K562 (cell line): ENCODE data around the gene KIAA1614. TPM values are rescaled to one million over a fixed set of nuclear protein-coding genes. Genes with fewer than 3 reads are reported as not detected.
A peak's percentile ranks its signal among the peaks of the same experiment; 100 is the strongest.

Source experiments
- ATAC-seq: fragments of 200-7000 bp; cut with Tn5 transposase; 3 replicates; pipeline ENCODE4 v1.9.1; 2020; ENCODE audit warnings: moderate library complexity
- BruUV-seq: library from RNA; stranded (reverse); fragments of 400-500 nt; replicated peaks from 2 replicates; lab custom pipeline; 2021; lab: Mats Ljungman, UMichigan
- CTCF ChIA-PET: fragments of 300-600 bp; formaldehyde crosslinking; extraction: SDS; loops from one replicate; lab custom pipeline; 2021; ENCODE audit warnings: low intra/inter-chr PET ratio; lab: Yijun Ruan, JAX
- POLR2A ChIA-PET: fragments of 300-600, 350-650 bp; sonication (Branson Sonifier 250); formaldehyde crosslinking; extraction: SDS; loops from one replicate; lab custom pipeline; 2021; ENCODE audit warnings: antibody characterized with exemption, inconsistent platforms; lab: Yijun Ruan, JAX
- DNase-seq, 4 experiments: peaks; one replicate each; pipeline versions ENCODE4 v3.0.0 to v3.0.0-alpha.2; 2011 to 2018; ENCODE audit warnings: low spot score in 3 of 4, mixed read lengths in 3 of 4; ENCODE audit errors: extremely low read depth in 1 of 4
- FAIRE-seq: peaks from 2 replicates; lab custom pipeline; 2011; peaks lifted over from hg19 to GRCh38; lab: Jason Lieb, UNC
- H2AFZ ChIP-seq: 2 replicates; pipeline ENCODE4 v1.6.0; 2011; ENCODE audit warnings: low read depth, low read length, control low read depth, inconsistent platforms
- H3K27ac ChIP-seq: fragments of 200-600 bp; 3 replicates; pipeline ENCODE4 v1.8.0; 2011; ENCODE audit warnings: low read depth, mild to moderate bottlenecking, control low read depth, inconsistent platforms, low read length, moderate library complexity, mixed read lengths; ENCODE audit errors: extremely low read depth
- H3K27me3 ChIP-seq, 2 experiments: fragments of 300-600 bp in 1 of 2; 2 replicates in 1 of 2; 3 replicates in 1 of 2; pipeline versions ENCODE4 v1.6.0 to v1.8.0; 2011; ENCODE audit warnings: inconsistent platforms in 2 of 2, low read length in 2 of 2, mild to moderate bottlenecking in 1 of 2, mixed read lengths in 1 of 2, moderate library complexity in 1 of 2; ENCODE audit not compliant: control insufficient read depth in 2 of 2, insufficient read depth in 2 of 2
- H3K36me3 ChIP-seq: fragments of 300-600 bp; 3 replicates; pipeline ENCODE4 v1.8.0; 2011; ENCODE audit warnings: mild to moderate bottlenecking, low read length, inconsistent platforms; ENCODE audit not compliant: control insufficient read depth, insufficient read depth
- H3K4me1 ChIP-seq, 2 experiments: fragments of 200-600 bp in 1 of 2; replicated peaks in 1 of 2; 2 replicates in 1 of 2; 3 replicates in 1 of 2; pipeline versions ENCODE4 v1.5.1 to v1.8.0; 2011; ENCODE audit warnings: inconsistent platforms in 2 of 2, low read length in 2 of 2, mild to moderate bottlenecking in 1 of 2, mixed read lengths in 1 of 2, moderate library complexity in 1 of 2; ENCODE audit not compliant: control insufficient read depth in 2 of 2, insufficient read depth in 2 of 2
- H3K4me2 ChIP-seq: 2 replicates; pipeline ENCODE4 v1.6.1; 2011; ENCODE audit warnings: low read length, control low read depth, inconsistent platforms, mixed read lengths; ENCODE audit not compliant: insufficient read depth
- H3K4me3 ChIP-seq: fragments of 200-600 bp; sonication (generic), shearing (Covaris generic); 2 replicates; pipeline ENCODE4 v1.5.1; 2016; ENCODE audit warnings: control low read depth, inconsistent platforms
- H3K79me2 ChIP-seq: fragments of 200-600 bp; 3 replicates; pipeline ENCODE4 v1.8.0; 2011; ENCODE audit warnings: low read length, inconsistent platforms; ENCODE audit not compliant: control insufficient read depth, insufficient read depth
- H3K9ac ChIP-seq, 2 experiments: 2 replicates each; pipeline versions ENCODE4 v1.6.0 to v1.6.1; 2011; ENCODE audit warnings: low read depth in 2 of 2, low read length in 2 of 2, control low read depth in 1 of 2, inconsistent platforms in 1 of 2, mild to moderate bottlenecking in 1 of 2, mixed read lengths in 1 of 2; ENCODE audit not compliant: insufficient read depth in 1 of 2
- H3K9me1 ChIP-seq: one replicate; pipeline ENCODE4 v1.6.0; 2011; ENCODE audit warnings: inconsistent platforms, mild to moderate bottlenecking, low read length, moderate library complexity; ENCODE audit not compliant: control insufficient read depth, insufficient read depth
- H3K9me3 ChIP-seq: replicated peaks from 2 replicates; pipeline ENCODE4 v1.5.1; 2011; ENCODE audit warnings: low read depth, low read length, inconsistent platforms; ENCODE audit not compliant: control insufficient read depth, insufficient read depth
- H4K20me1 ChIP-seq: replicated peaks from 2 replicates; pipeline ENCODE4 v1.6.1; 2011; ENCODE audit warnings: low read length, inconsistent platforms, mixed read lengths; ENCODE audit not compliant: control insufficient read depth, insufficient read depth
- ATF2 ChIP-seq: sonication (generic); formaldehyde crosslinking; IDR thresholded peaks from 2 replicates; pipeline ENCODE4 v1.8.1; 2022; ENCODE audit warnings: missing genetic modification reagents
- CHD4 ChIP-seq: fragments of 200-600 bp; sonication (generic); IDR thresholded peaks from 3 replicates; pipeline ENCODE4 v1.6.1; 2012; ENCODE audit warnings: low read depth, mild to moderate bottlenecking, mixed read lengths, low read length, inconsistent platforms; ENCODE audit not compliant: insufficient read depth, insufficient replicate concordance, poor library complexity, severe bottlenecking
- COPS2 ChIP-seq: fragments of 450-650 bp; conservative IDR thresholded peaks from 2 replicates; pipeline ENCODE4 v1.6.1; 2016; ENCODE audit warnings: mild to moderate bottlenecking, moderate library complexity
- DPF2 ChIP-seq: fragments of 450-650 bp; IDR thresholded peaks from 2 replicates; pipeline ENCODE4 v1.6.1; 2016
- GATA2 ChIP-seq: sonication (generic); formaldehyde crosslinking; IDR thresholded peaks from 2 replicates; pipeline ENCODE4 v1.4.0; 2020; ENCODE audit warnings: mild to moderate bottlenecking, missing genetic modification reagents
- MAFF ChIP-seq: IDR thresholded peaks from 2 replicates; pipeline ENCODE4 v1.6.1; 2012; ENCODE audit warnings: low read length, improper control_type of control experiment
- MTF1 ChIP-seq: fragments of 250-450 bp; sonication (Bioruptor Pico); IDR thresholded peaks from 2 replicates; pipeline ENCODE4 v1.9.0; 2021; ENCODE audit warnings: moderate library complexity, mild to moderate bottlenecking, inconsistent platforms, borderline replicate concordance
- NBN ChIP-seq: fragments of 450-650 bp; IDR thresholded peaks from 2 replicates; pipeline ENCODE4 v1.6.1; 2016; ENCODE audit warnings: low read depth, mild to moderate bottlenecking
- NFE2 ChIP-seq: IDR thresholded peaks from 2 replicates; pipeline ENCODE4 v1.6.1; 2014; ENCODE audit warnings: antibody characterized with exemption, low read depth
- NFE2L1 ChIP-seq: fragments of 450-650 bp; IDR thresholded peaks from 2 replicates; pipeline ENCODE4 v1.6.1; 2016; ENCODE audit warnings: missing genetic modification characterization, low read depth, mild to moderate bottlenecking, missing compliant biosample characterization, moderate library complexity, borderline replicate concordance
- NR3C1 ChIP-seq: sonication (generic); formaldehyde crosslinking; IDR thresholded peaks from 2 replicates; pipeline ENCODE4 v1.8.1; 2022; ENCODE audit warnings: missing genetic modification reagents
- TRIM28 ChIP-seq: fragments of 450-650 bp; IDR thresholded peaks from 2 replicates; pipeline ENCODE4 v1.6.1; 2017
- ZNF282 ChIP-seq: sonication (generic); formaldehyde crosslinking; IDR thresholded peaks from 2 replicates; pipeline ENCODE4 v1.8.1; 2023; ENCODE audit warnings: missing genetic modification reagents
- ZNF324 ChIP-seq: fragments of 250-450 bp; sonication (Bioruptor Pico); IDR thresholded peaks from 2 replicates; pipeline ENCODE4 v1.4.0; 2020; ENCODE audit warnings: mild to moderate bottlenecking
- ZNF407 ChIP-seq: fragments of 450-650 bp; IDR thresholded peaks from 2 replicates; pipeline ENCODE4 v1.6.1; 2016; ENCODE audit warnings: low read depth
- WGBS: fragments of 100-300 bp; shearing (Covaris generic); methylation state at CpG from one replicate; pipeline ENCODE4 v1.1.6; 2016; ENCODE audit warnings: low coverage, mixed read lengths; ENCODE audit not compliant: insufficient coverage; ENCODE audit errors: missing lambda C conversion rate; 5-methylcytosine and 5-hydroxymethylcytosine counted together
- in situ Hi-C: fragments of 300-500 bp; cut with MboI; formaldehyde crosslinking; loops from 4 replicates; pipeline ENCODE4 v1.15.0; 2018; ENCODE audit warnings: inconsistent platforms, mixed read lengths
- intact Hi-C: fragments of 100-400 bp; cut with micrococcal nuclease; formaldehyde crosslinking; loops from 2 replicates; pipeline ENCODE4 v1.14.2; 2022
- polyA plus RNA-seq, 8 experiments: library from polyadenylated mRNA; depleted of rRNA in 4 of 8; stranded (reverse) in 5 of 8; unstranded in 3 of 8; fragments of >200 nt; fragmentation: Nextera tagmentation in 2 of 8; fragmentation: Illumina TruSeq in 1 of 8; extraction: Ambion mirVana in 2 of 8; extraction: Trizol in 1 of 8; gene quantifications; 2 replicates each; pipeline versions ENCODE4 v1.2.1 to v1.2.3, GENCODE V29; 2011 to 2014; ENCODE audit warnings: inconsistent platforms in 1 of 8, missing spikeins in 1 of 8
- total RNA-seq, 7 experiments: library from RNA; depleted of rRNA in 6 of 7; stranded (reverse); fragments of >200 nt in 6 of 7; fragmentation: Illumina TruSeq in 2 of 7; extraction: Trizol in 2 of 7; gene quantifications; 2 replicates each; pipeline versions ENCODE4 v1.2.1 to v1.2.3, GENCODE V29; 2011 to 2021; ENCODE audit warnings: low replicate concordance in 1 of 7

KIAA1614 gene
- total and polyA plus RNA-seq, 9 of the 15 experiments (the other 6 are each of a cell fraction or from before 2014, with no cell fraction given), result 0.01 to 1.1 (median 0.15) TPM; not detected in 1

- Histone ChIP-seq H3K79me2 (no peaks in the 10 kb centered on the region), H3K4me3 (no peak overlapping the region), H3K9me3 (no peaks in the 10 kb centered on the region), H4K20me1 (no peaks in the 10 kb centered on the region), H3K9ac (no peak overlapping the region), H2AFZ (peak overlapping the region; percentile 63; the same call in 1 of the 2 replicates), H3K4me1 (peaks cover 13 to 25% of the 10 kb centered on the region in 2 experiments; a peak in 4 of 5 replicates), H3K4me2 (peak overlapping the region; percentile 9; the same call in 1 of the 2 replicates), H3K9me1 (no peaks in the 10 kb centered on the region), H3K27ac (no peak overlapping the region), H3K27me3 (no peaks in the 10 kb centered on the region; a peak in 1 of 5 replicates), H3K36me3 (no peaks in the 10 kb centered on the region)
- in situ Hi-C loops (no loop called here), intact Hi-C loops (no loop called here)
- no peak for FAIRE-seq
- DNase-seq, result peak in 2 of 4 experiments; percentile 42 to 64
- 40% methylated on average over 11 of the region's 11 CpGs for WGBS
- POLR2A ChIA-PET, result interaction anchor here (0.7 to 1.4 kb wide), 2 partner anchors 18 to 38 kb away, joined by 3 to 5 read pairs; no protein-coding TSS in a partner anchor
- BruUV-seq, result no TSS peak
- CTCF ChIA-PET, result no interaction called here
- peak; percentile 35; the same call in 2 of the 3 replicates for ATAC-seq
- TF ChIP-seq ZNF324 (CRISPR knock-in tag), result no peak
- peak; percentile 76 for TF ChIP-seq NFE2L1 (tag)
- TF ChIP-seq TRIM28, result no peak
- no peak for TF ChIP-seq CHD4
- no peak for TF ChIP-seq GATA2 (CRISPR knock-in tag)
- TF ChIP-seq DPF2, result peak; percentile 16; the same call in 1 of the 2 replicates
- TF ChIP-seq ZNF282 (CRISPR knock-in tag), result no peak
- TF ChIP-seq NR3C1 (CRISPR knock-in tag), result no peak
- no peak for TF ChIP-seq ATF2 (CRISPR knock-in tag)
- TF ChIP-seq COPS2, result no peak
- TF ChIP-seq ZNF407, result no peak
- TF ChIP-seq MTF1 (CRISPR knock-in tag), result no peak
- no peak for TF ChIP-seq NBN
- TF ChIP-seq MAFF, result peak; percentile 45
- TF ChIP-seq NFE2, result peak; percentile 73
These were observed 2.8 kb downstream of the KIAA1614 start for GRCh38 chr1:180915426-180915965.
